GM18511 (cell line): Measurements from ENCODE around the gene LINC01488.

Source experiments
- ATAC-seq: cut with Tn5 transposase; IDR thresholded peaks from one replicate; pipeline ENCODE4 v1.9.1; 2021; ENCODE audit warnings: mild to moderate bottlenecking, moderate library complexity; ENCODE audit not compliant: unreplicated experiment

The LINC01488 gene

GRCh38 chr11:69504127-69504526, 22.7 kb downstream of the LINC01488 start:
- ATAC-seq, result no peak

GRCh38 chr11:69504576-69505335, 23.3 kb downstream of the LINC01488 start:
- no peak for ATAC-seq

DNA sequence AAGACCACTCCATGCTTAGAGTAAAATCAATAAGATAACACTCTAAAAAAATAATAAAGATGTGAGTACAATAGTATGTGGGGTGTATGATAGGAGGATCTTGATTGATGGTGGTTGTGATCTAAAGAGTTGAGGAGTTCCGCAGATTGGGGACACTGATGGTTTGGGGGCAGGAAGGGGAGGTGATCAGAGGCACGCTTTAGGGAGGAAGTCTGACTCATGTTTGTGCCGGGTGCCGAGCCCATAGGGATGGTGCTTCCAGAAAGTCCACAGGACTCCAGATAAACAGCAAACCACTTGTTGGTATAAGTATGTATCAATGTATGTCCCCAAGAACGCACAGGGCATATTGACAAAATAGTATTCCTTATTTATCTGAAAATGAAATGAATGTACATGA, 27.5 kb downstream of the LINC01488 start:
- no peak for ATAC-seq

DNA sequence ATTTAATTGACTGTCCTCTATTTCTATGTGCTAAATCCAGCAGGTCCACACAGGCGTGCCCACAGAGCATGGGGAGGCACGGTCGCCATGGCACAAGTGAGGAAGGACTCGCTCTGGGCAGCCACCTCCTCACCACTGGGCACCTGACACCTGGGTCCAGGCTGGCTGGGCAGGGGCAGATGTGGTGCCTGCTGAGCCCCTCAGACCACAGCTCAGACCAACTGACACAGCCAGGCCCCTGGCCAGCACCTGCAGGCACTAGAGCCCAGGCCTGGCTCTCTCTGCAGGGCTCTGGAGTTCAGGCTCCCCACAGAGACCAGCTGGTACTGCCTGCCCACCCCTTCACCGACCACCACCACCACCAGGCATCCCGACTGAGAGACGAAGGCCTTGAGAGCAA, 27.9 kb downstream of the LINC01488 start:
- ATAC-seq, result no peak

GRCh38 chr11:69509846-69510390, 28.5 kb downstream of the LINC01488 start:
- no peak for ATAC-seq

GRCh38 chr11:69510471-69511357, 29.3 kb downstream of the LINC01488 start:
- no peak for ATAC-seq

DNA sequence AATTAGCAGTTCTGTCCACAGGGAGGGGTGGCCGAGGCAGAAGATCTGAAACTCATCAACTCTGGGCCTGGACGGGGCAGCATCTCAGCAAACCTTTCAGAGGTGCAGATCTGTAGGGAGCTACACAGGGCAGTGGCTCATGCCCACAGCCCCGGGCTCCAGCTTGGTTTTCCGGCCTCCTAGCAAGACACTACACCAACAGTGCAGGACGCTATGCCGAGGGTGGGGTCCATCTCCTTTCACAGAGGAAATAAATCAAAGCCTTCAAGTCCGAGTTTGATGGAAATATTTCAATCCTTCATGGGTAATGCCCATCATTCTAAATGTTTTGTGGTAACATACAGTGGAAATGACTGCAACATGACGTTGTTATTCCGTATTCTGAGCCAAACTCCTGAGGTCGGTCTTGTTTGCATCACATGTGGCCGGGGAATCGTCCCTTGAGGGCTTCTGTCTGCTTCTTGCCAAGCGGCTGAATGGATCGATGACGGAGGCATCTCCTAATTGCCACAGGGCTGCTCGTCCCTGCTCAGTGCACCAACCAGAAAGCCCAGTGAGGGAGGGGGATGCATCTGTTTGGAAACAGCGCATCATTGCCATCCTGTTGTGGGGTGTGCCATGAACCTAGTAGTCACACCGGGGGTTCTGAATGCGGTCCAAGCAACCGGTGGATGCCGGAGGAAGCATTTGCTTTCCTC, 30.0 kb downstream of the LINC01488 start:
- ATAC-seq, result no peak

DNA sequence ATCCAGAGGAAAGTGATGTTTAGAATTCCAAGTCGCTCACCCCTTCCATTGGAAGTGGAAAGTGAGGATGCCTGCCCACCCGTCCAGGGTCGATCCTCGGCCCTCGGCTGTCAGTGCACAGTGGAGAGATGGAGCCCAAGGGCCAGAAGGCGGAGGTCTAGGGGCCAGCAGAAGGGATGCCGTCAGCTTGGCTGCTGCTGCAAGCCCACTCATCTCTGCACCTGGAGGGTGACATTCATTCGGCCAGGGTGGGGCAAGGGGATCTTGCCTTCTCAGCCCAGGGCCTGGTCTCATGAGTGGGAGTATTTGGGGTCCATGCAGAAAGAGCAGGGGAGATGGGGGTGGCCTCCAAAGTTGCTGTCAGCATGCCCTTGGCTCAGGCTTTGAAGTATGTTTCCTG, 30.7 kb downstream of the LINC01488 start:
- ATAC-seq, result no peak

GRCh38 chr11:69512790-69513189, 31.3 kb downstream of the LINC01488 start:
- no peak for ATAC-seq

DNA sequence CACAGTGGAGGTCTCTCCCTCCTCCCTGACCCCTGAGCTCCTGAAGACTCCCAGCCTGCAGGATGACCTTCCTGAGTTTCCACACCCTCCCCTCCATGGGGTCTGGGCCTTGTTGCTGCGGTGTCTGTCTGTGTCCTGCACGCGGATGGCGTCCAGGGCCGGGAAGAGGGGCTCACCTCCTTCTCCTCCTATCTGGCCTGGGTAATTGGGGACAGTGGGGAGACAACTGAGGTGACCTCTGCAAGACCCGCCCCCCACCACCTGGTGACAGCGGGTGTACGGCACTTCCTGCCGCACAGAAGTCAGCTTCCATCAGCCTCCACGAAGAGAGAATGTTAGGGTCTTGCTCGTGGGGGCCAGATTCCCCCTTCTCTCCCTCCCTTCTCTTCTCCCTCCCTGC, 31.7 kb downstream of the LINC01488 start:
- ATAC-seq, result no peak

DNA sequence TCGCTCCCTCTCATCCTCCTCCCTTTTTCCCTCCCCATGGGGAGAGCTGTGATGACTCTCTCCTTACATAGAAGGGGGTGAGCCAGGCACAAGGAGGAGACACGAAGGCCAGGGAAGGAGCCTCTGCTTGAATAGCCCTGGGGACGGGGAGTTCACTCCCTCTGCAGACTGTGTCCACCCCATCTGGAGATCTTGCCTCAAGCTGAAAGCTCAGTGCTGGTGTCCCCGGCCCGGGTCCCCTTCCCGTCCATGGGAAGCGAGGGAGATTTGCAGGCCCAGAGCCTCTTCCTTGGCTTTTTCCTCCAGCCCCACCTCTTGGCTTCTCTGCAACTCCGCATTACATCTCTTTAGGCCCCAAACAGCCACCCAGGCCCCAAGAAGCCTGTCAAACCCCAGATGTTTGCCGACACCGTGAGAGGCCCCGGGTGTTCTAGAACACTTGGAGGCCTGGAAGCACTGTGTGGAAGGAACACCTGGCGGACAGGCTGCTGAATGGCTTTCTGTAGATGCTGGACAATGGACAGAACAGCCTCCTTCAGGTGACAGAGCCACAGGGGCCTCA, 32.3 kb downstream of the LINC01488 start:
- ATAC-seq, result no peak

GRCh38 chr11:69514771-69515170, 33.3 kb downstream of the LINC01488 start:
- no peak for ATAC-seq

DNA sequence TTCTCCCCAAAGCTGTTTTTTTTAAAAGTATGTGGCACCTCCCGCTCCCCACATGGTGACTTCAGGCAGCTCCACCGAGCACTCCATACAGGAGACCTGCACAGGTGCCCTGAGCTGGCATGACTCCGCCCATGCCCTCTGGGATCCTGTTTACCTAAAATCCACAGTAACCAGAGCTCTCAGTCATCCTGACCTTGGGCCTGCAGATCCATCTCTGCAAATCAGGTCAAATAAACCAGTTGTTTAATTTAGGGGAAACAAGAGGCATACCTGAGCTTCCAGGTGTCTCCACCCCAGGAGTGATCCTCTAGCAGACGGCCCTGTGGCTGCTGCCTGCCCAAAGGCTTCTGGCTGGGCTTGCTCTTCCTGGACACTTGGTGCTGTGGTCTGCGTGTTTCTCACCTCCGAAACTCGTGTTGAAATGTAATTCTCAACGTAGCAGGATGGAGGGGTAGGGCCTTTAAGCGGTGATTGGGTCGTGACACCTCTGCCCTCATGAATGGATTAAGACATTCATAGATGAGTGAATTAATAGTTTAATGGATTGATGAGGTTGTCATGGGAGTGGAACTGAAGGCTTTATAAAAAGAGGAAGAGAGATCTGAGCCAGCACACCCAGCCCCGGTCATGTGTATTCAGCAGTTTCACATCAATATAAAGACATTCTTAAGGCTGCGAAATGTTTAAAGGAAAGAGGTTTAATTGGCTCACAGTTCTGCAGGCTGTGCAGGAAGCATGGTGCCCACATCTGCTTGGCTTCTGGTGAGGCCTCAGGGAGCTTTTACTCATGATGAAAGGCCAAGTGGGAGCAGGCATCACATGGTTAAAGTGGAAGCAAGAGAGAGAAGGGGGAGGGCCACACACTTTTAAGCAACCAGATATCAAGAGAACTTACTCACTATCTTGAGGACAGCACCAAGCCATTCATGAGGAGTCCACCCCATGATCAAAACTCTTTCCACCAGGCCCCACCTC, 34.1 kb downstream of the LINC01488 start:
- no peak for ATAC-seq

GRCh38 chr11:69516526-69516925, 35.1 kb downstream of the LINC01488 start:
- ATAC-seq, result no peak

- ATAC-seq, result no peak
Observed at GRCh38 chr11:69518081-69518950, 36.9 kb downstream of the LINC01488 start.

DNA sequence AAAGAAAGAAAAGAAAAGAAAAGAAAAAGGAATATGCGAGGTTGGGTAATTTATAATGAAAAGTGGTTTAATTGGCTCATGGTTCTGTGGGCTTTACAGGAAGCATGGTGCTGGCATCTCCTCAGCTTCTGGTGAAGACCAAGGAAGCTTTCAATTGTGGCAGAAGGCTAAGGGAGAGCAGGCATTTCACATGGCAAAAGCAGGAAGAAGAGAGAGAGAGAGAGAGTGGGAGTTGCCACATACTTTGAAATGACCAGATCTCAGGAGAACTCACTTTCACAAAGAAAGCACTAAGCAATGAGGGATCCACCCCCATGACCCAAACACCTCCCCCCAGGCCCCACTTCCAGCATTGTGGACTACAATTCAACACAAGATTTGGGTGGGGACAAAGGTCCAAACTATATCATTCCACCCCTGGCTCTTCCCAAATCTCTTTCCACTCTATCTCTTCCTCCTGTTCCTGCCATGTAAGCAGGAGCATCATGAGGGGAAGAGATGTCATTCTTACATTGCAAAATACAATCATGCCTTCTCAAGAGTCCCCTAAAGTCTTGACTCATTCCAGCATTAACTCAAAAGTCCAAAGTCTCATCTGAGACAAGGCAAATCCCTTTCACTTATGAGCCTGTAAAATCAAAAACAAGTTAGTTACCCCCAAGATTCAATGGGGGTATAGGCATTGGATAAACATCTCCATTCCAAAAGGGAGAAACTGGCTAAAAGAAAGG, 38.9 kb downstream of the LINC01488 start:
- no peak for ATAC-seq

GRCh38 chr11:69521457-69521856, 40.0 kb downstream of the LINC01488 start:
- ATAC-seq, result no peak

GRCh38 chr11:69523453-69523852, 42.0 kb downstream of the LINC01488 start:
- no peak for ATAC-seq
